Natural killer cell (primary cell): Measurements from ENCODE around the gene LRRC2. TPM values are rescaled to one million over a fixed set of nuclear protein-coding genes. Genes with fewer than 3 reads are reported as not detected.
A peak's percentile ranks its signal among the peaks of the same experiment; 100 is the strongest.

Experiments used
- ATAC-seq, 3 donors: fragments of 150-1000 bp in 2 of 3; fragments of 200-7000 bp in 1 of 3; cut with Tn5 transposase; 1 replicate in 1 of 3; 2 replicates in 2 of 3; pipeline ENCODE4 v1.10.0; 2021; ENCODE audit warnings: mild to moderate bottlenecking in 2 of 3, moderate library complexity in 2 of 3
- DNase-seq, 2 donors: peaks; one replicate each; pipeline versions ENCODE4 v3.0.0 to v3.0.0-alpha.2; 2013 to 2021; ENCODE audit warnings: mixed read lengths in 1 of 2
- H3K27ac ChIP-seq: one replicate; pipeline ENCODE4 v1.5.1; 2013; ENCODE audit warnings: mild to moderate bottlenecking, low read length
- H3K27me3 ChIP-seq: one replicate; pipeline ENCODE4 v1.6.1; 2013; ENCODE audit warnings: low read length; ENCODE audit not compliant: control insufficient read depth, insufficient read depth
- H3K36me3 ChIP-seq: one replicate; pipeline ENCODE4 v1.6.1; 2013; ENCODE audit warnings: low read length; ENCODE audit not compliant: control insufficient read depth, insufficient read depth
- H3K4me1 ChIP-seq: one replicate; pipeline ENCODE4 v1.6.1; 2013; ENCODE audit warnings: low read length; ENCODE audit not compliant: control insufficient read depth, insufficient read depth
- H3K4me3 ChIP-seq: one replicate; pipeline ENCODE4 v1.5.1; 2013; ENCODE audit warnings: low read length
- H3K9me3 ChIP-seq: one replicate; pipeline ENCODE4 v1.6.1; 2013; ENCODE audit warnings: low read length; ENCODE audit not compliant: control insufficient read depth, insufficient read depth
- H3K27ac Mint-ChIP-seq, 2 donors: one replicate each; pipeline ENCODE4 v1.8.0; 2022; ENCODE audit warnings: mild to moderate bottlenecking in 2 of 2, mixed read lengths in 2 of 2, moderate library complexity in 1 of 2
- H3K27me3 Mint-ChIP-seq, 2 donors: one replicate each; pipeline ENCODE4 v1.8.0; 2022; ENCODE audit warnings: low read depth in 2 of 2, mixed read lengths in 2 of 2
- H3K36me3 Mint-ChIP-seq: one replicate; pipeline ENCODE4 v1.8.0; 2022; ENCODE audit warnings: mixed read lengths
- H3K4me1 Mint-ChIP-seq, 2 donors: one replicate each; pipeline ENCODE4 v1.8.0; 2022; ENCODE audit warnings: mixed read lengths in 2 of 2
- H3K4me3 Mint-ChIP-seq: one replicate; pipeline ENCODE4 v1.8.0; 2022; ENCODE audit warnings: mild to moderate bottlenecking, moderate library complexity, mixed read lengths
- H3K9me3 Mint-ChIP-seq, 2 donors: one replicate each; pipeline ENCODE4 v1.8.0; 2022; ENCODE audit warnings: mixed read lengths in 2 of 2
- WGBS: methylation state at CpG from one replicate; pipeline ENCODE4 v1.1.7; 2013; ENCODE audit warnings: missing lambda C conversion rate; ENCODE audit not compliant: insufficient coverage; 5-methylcytosine and 5-hydroxymethylcytosine counted together
- intact Hi-C: fragments of 100-400 bp; cut with micrococcal nuclease; formaldehyde crosslinking; loops from one replicate; pipeline ENCODE4 v1.14.2; 2022
- total RNA-seq, 4 donors: library from RNA; stranded (reverse); fragments of 120-200 nt in 1 of 4; gene quantifications; one replicate each; pipeline versions ENCODE4 v1.2.3 to v1.2.4, GENCODE V29; 2013 to 2022
- TF ChIP-seq, protein P1 (sequence below): fragments of 200-600 bp; IDR thresholded peaks from one replicate; pipeline ENCODE4 v1.8.0; 2022; ENCODE audit warnings: antibody characterized with exemption

The LRRC2 gene
- total RNA-seq, 3 donors from 2014 or later (not counting 1 experiment from before 2014, with no cell fraction given) = 0.18 TPM; not detected in 2

DNA sequence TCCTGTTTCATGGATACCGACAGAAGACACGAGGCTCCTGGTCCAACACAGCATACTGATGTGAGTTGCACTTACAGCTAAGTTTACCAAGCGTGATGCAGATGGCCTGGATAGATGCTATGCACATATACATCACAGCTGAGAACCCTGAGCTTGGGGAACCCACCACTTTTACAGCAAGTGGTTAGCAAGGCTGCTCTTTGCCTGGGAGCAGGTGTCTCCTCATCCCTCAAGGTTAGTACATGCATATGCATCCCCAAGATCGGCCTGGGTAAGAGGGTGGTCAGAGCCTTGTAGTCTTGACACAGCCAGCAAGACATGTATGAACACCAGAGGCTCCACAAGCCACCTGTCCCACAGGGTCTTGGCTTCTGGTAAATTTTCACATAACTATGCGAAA lies 28.3 kb downstream of the LRRC2 start:
- no peaks in the 10 kb centered on the region for H3K36me3 ChIP-seq
- H3K4me1 ChIP-seq = peaks cover 23% of the 10 kb centered on the region
- H3K27me3 ChIP-seq = peaks cover 3% of the 10 kb centered on the region
- no peaks in the 10 kb centered on the region for H3K9me3 ChIP-seq
- H3K4me1 Mint-ChIP-seq = peaks cover 21 to 24% of the 10 kb centered on the region in 2 donors
- H3K9me3 Mint-ChIP-seq = no peaks in the 10 kb centered on the region
- H3K4me3 Mint-ChIP-seq = no peak overlapping the region
- no peak for ATAC-seq
- H3K27me3 Mint-ChIP-seq = peaks cover 26 to 28% of the 10 kb centered on the region in 2 donors
- intact Hi-C loops = loop anchor here (2.0 kb wide), 1 partner anchor 49 kb away; no protein-coding TSS in a partner anchor
- no peak overlapping the region for H3K4me3 ChIP-seq
- H3K36me3 Mint-ChIP-seq = no peaks in the 10 kb centered on the region
- H3K27ac ChIP-seq = no peak overlapping the region
- H3K27ac Mint-ChIP-seq = peak overlapping the region in 1 of 2 donors; percentile 94
- 72% methylated on average over 5 of the region's 5 CpGs for WGBS
- TF ChIP-seq, protein P1, sequence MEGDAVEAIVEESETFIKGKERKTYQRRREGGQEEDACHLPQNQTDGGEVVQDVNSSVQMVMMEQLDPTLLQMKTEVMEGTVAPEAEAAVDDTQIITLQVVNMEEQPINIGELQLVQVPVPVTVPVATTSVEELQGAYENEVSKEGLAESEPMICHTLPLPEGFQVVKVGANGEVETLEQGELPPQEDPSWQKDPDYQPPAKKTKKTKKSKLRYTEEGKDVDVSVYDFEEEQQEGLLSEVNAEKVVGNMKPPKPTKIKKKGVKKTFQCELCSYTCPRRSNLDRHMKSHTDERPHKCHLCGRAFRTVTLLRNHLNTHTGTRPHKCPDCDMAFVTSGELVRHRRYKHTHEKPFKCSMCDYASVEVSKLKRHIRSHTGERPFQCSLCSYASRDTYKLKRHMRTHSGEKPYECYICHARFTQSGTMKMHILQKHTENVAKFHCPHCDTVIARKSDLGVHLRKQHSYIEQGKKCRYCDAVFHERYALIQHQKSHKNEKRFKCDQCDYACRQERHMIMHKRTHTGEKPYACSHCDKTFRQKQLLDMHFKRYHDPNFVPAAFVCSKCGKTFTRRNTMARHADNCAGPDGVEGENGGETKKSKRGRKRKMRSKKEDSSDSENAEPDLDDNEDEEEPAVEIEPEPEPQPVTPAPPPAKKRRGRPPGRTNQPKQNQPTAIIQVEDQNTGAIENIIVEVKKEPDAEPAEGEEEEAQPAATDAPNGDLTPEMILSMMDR = no peak
- DNase-seq = no peak

DNA sequence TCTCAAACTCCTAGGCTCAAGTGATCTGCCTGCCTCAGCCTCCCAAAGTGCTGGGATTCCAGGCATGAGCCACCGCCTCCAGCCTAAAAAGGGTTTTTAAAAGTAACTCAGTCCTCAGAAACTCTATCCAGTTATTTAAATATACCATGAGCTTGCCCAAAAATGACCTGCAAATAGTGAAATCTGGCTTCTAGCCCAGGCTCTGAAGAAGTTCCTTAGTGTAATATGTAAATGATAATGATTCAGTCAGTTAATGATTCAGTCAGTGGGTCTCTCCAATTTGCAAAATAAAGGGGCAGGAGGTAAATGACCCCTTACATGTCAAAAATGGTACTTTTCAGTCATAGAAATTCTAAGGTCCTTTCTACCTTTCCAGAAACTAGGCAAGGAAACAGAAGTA lies 28.8 kb downstream of the LRRC2 start:
- Mint-ChIP-seq H3K9me3 (no peaks in the 10 kb centered on the region), H3K4me1 (peaks cover 21 to 24% of the 10 kb centered on the region in 2 donors), H3K36me3 (no peaks in the 10 kb centered on the region), H3K27ac (peak overlapping the region in 1 of 2 donors; percentile 94), H3K4me3 (no peak overlapping the region), H3K27me3 (peaks cover 25 to 28% of the 10 kb centered on the region in 2 donors)
- Histone ChIP-seq H3K4me1 (peaks cover 23% of the 10 kb centered on the region), H3K27me3 (peaks cover 3% of the 10 kb centered on the region), H3K4me3 (no peak overlapping the region), H3K9me3 (no peaks in the 10 kb centered on the region), H3K27ac (no peak overlapping the region), H3K36me3 (no peaks in the 10 kb centered on the region)
- ATAC-seq = no peak
- DNase-seq = no peak
- TF ChIP-seq, protein P1 = no peak
- 100% methylated on average over 1 of the region's 1 CpG for WGBS
- intact Hi-C loops = no loop called here

DNA sequence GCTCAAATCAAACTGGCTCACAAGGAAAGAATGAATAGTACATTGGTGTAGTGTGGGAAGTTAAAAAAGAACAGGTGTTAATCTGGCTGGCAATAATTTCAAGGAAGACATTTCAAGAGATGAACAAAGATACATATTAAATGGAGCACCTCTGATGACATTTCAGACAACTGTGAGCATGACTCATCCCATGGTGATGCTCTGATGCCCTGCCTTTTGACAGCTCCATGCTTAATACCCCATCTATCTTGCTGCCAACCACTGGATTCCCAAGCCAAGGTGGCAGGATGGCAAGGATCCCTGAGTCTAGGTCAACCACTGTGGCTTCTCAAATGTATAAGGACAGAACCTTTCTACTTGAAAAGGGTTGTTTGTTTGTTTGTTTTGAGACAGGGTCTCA lies 29.3 kb downstream of the LRRC2 start:
- H3K27me3 ChIP-seq = peaks cover 3% of the 10 kb centered on the region
- Mint-ChIP-seq H3K36me3 (no peaks in the 10 kb centered on the region), H3K9me3 (no peaks in the 10 kb centered on the region), H3K27me3 (peaks cover 21 to 28% of the 10 kb centered on the region in 2 donors), H3K4me3 (no peak overlapping the region), H3K4me1 (peaks cover 21 to 24% of the 10 kb centered on the region in 2 donors), H3K27ac (no peak overlapping the region)
- H3K36me3 ChIP-seq = no peaks in the 10 kb centered on the region
- ATAC-seq = no peak
- TF ChIP-seq, protein P1 = no peak
- intact Hi-C loops = no loop called here
- DNase-seq = no peak
- no peaks in the 10 kb centered on the region for H3K9me3 ChIP-seq
- H3K27ac ChIP-seq = no peak overlapping the region
- H3K4me3 ChIP-seq = no peak overlapping the region
- H3K4me1 ChIP-seq = peaks cover 23% of the 10 kb centered on the region

DNA sequence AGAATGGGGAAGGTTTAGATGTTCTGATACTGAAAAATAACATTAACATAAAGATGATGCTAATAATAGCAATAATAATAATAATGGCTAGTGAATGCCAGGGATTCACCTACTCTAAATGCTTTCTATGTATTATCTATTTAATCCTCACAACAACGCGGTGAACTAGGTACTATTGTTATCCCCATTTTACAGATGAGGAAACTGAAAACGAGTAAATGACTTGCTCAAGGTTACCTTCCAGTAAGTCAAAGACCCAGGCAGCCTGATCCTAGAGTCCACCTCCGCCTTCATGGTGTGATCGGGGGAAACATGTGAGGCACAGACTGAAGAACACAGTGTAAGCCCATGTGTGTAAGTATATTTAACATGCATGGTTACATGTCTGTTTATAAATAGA lies 30.4 kb downstream of the LRRC2 start:
- TF ChIP-seq, protein P1 = no peak
- Mint-ChIP-seq H3K9me3 (no peaks in the 10 kb centered on the region), H3K27ac (no peak overlapping the region), H3K4me3 (no peak overlapping the region), H3K4me1 (peaks cover 21 to 24% of the 10 kb centered on the region in 2 donors), H3K36me3 (no peaks in the 10 kb centered on the region), H3K27me3 (peaks cover 23 to 28% of the 10 kb centered on the region in 2 donors)
- intact Hi-C loops = no loop called here
- peaks cover 3% of the 10 kb centered on the region for H3K27me3 ChIP-seq
- H3K4me1 ChIP-seq = peaks cover 23% of the 10 kb centered on the region
- no peak overlapping the region for H3K4me3 ChIP-seq
- ATAC-seq = no peak
- 91% methylated on average over 5 of the region's 5 CpGs for WGBS
- H3K9me3 ChIP-seq = no peaks in the 10 kb centered on the region
- DNase-seq = no peak
- no peak overlapping the region for H3K27ac ChIP-seq
- H3K36me3 ChIP-seq = no peaks in the 10 kb centered on the region
